GM21423 (cell line): ENCODE data around the gene MAP4.
A peak's percentile ranks its signal among the peaks of the same experiment; 100 is the strongest.
"Not testable (repeated sequence)": the region's sequence is repeated elsewhere in the genome, so short reads cannot be mapped to it uniquely, and the experiment has no call there.

Experiments
- ATAC-seq: cut with Tn5 transposase; IDR thresholded peaks from one replicate; pipeline ENCODE4 v1.9.1; 2021; ENCODE audit warnings: mild to moderate bottlenecking, moderate library complexity; ENCODE audit not compliant: unreplicated experiment

Gene MAP4

DNA sequence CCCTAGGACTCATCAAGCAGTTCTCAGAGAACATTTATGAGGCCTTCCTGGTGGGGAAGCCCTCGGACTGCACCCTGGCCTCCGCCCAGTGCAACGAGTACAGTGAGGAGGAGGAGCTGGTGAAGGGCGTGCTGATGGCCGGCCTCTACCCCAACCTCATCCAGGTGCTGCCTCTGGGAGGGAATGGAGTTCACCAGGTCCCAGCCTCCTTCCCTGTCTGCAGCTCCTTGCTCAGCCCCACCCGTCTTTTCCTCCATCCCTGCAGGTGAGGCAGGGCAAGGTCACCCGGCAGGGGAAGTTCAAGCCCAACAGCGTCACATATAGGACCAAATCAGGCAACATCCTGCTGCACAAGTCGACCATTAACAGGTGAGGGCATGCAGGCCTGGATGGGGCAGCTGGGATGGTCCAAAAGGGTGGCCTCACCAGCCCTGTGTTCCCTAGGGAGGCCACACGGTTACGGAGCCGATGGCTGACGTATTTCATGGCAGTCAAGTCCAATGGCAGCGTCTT, 167.0 kb downstream of the MAP4 start:
- ATAC-seq = no peak

GRCh38 chr3:47848599-47849117, 167.6 kb downstream of the MAP4 start:
- no peak for ATAC-seq

DNA sequence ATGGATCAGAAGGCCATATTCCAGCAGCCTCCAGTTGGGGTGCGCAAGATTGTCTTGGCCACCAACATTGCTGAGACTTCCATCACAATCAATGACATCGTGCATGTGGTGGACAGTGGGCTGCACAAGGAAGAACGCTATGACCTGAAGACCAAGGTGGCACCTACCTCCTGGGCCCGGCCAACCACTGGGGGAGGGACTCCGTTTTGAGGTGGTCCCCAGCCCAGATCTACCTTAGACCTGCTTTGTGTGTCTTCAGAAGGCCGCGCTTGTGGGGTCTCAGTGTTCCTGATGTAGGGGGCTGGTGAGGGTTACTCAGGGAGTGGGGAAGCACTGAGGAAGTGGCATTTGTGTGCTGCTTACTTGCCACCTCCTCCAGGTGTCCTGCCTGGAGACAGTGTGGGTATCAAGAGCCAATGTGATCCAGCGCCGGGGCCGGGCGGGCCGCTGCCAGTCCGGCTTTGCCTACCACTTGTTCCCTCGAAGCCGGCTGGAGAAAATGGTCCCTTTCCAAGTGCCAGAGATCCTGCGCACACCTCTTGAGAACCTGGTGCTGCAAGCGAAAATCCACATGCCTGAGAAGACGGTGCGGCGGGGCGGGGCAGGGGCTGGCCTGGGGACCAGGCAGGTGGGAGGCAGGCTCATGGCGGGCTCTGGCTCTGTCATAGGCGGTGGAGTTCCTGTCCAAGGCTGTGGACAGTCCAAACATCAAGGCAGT, 168.3 kb downstream of the MAP4 start:
- no peak for ATAC-seq

- no peak for ATAC-seq
Measured at GRCh38 chr3:47847260-47847659, 169.0 kb downstream of the MAP4 start.

GRCh38 chr3:47846880-47847248, 169.4 kb downstream of the MAP4 start:
- no peak for ATAC-seq

GRCh38 chr3:47846186-47846879, 169.9 kb downstream of the MAP4 start:
- ATAC-seq = no peak

GRCh38 chr3:47841786-47842349, 174.3 kb downstream of the MAP4 start:
- ATAC-seq = no peak

GRCh38 chr3:47838503-47838902, 177.7 kb downstream of the MAP4 start:
- no peak for ATAC-seq

DNA sequence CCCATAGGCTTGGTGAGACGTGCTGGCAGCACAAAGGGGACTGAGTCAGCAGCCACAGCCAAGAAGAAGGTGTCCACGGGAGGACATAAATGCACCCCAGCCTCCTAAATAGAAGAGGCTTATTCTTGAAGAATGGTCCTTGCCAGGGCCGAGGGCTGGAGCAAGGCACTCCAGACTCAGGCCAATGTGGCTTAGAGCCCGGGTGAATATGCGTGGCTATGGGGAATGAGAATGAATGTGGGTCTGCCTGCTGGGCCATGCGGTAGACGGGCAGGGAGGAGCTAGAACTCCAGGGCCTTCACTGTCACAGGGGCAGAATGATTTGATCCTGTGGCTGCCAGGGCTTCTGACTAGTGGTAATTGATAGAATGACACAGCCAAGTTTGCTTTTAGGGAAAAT, 179.2 kb downstream of the MAP4 start:
- ATAC-seq = no peak

DNA sequence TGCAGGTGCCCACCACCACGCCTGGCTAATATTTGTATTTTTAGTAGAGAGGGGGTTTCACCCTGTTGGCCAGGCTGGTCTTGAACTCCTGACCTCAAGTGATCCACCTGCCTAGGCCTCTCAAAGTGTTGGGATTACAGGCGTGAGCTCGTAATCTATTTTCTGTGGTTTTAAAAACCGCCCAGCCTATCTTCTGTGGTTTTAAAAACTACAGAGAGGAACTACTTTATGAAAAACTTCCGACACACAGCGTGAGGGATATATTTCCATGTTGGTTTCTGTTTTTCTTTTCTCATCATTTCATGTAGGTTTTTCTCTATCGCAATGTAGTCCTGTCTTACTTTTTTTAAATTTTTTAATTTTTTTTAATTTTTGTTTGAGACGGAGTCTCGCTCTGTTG, 186.7 kb downstream of the MAP4 start:
- not testable (repeated sequence) for ATAC-seq

DNA sequence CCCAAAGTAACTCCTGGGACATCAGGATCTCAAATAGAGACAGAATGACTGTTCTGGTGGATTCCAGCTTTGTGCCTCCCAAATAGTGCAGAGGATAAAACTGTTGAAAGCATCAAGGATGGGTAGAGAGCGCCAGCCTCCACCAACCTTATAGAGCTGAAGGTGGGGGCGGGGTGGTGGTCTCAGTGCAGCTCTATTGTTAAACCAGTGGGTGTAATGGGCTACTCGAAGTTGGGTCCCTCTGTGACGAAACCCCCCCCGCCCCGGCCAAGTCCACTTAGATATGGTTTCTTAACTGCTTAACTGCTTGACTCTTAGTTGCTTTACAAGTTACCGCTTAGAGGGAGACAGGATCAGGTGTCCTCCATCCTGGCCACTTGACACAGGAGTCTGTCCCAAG, 190.6 kb downstream of the MAP4 start:
- no peak for ATAC-seq

DNA sequence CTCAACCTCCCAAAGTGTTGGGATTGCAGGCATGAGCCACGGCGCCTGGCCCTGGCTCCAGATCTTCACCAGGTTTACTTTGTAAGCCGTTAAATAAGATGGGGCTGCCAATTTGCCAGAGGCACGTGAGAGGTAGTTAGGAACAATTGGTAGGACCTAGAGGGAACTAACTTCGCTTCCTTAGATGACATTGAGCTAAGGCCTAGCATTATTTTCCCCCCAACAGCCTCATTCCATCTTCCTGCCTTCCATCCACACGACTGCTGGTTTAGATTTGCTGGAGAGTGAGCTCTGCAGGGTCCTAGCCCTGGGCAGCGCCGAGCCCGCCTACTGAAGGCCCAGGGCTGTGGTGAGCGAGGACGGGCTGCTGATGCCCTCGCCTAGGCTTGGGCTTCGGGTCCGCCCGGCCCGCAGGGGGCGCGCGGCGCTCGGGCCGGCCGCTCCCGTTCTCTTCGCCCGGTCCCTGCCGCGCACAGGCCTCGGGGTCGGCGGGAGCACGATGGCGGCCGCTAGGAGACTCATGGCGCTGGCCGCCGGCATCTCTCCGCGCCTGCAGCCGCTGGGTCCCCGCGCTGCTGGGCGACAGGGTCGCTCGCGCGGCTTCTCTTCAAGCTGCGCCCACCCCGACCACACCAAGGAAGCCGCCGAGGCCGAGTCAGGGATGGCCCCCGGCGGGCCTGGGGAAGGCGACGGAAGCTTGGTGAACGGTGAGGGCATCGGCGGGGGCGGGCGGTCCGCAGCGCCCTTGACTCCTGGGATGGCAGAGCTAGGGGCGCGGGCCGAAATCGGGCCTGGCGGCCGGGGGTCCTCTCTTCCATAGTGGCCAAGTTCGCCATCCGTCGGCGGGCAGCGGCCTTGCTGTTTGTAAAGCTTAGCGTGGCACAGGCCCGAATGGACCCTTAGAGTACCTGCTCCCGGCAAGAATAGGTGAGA, 191.4 kb downstream of the MAP4 start:
- ATAC-seq = peak; percentile 93

DNA sequence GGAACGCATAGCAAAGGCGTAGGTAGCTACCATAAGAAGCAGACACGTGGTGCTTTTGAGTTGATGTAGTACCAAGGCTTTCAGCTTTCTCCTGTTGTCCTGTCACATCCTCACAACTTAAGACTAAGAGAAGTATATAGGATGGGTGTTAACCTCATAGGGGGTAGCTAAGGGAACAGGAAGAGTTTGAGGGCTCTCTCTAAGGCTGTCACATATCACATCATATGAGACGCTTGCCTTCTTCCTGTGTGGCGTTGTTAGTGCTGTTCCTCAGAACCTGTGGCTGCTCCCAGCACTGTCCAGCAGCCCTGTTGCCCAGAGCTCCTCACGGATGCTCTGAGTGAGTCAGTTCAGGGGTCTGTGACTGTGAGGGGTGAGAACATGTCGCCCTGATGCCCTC, 198.6 kb downstream of the MAP4 start:
- no peak for ATAC-seq

DNA sequence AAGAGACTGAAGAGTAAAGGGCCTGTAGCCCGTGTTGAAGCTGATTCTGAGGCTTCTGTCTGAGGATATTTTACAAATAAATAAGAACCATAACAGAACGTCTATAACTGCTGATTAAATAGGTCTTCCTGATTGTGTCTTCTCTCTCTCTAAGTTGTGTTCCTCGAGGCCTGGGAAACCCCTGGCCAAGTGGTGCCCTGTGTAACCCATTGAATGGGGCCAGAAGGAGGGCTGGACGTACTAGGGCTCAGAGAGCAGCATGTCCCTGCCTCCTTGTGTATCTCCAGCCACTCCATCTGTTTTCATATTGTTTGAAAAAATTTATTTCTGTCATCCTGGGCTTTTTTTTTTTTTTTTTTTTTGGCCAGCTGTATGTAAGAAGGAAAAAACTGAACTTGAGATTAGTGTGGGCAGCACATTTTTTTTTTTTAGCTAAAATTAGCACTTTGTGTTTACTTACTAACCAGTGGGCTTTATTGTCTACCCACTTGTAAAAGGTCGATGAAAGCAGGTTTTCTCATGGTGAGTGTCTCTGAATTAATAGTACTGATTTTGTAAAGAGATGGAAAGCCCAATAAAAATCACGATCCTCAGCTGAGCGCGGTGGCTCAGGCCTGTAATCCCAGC, 202.6 kb downstream of the MAP4 start:
- ATAC-seq = no peak

- no peak for ATAC-seq
Measured at GRCh38 chr3:47804577-47804976, 211.6 kb downstream of the MAP4 start.

DNA sequence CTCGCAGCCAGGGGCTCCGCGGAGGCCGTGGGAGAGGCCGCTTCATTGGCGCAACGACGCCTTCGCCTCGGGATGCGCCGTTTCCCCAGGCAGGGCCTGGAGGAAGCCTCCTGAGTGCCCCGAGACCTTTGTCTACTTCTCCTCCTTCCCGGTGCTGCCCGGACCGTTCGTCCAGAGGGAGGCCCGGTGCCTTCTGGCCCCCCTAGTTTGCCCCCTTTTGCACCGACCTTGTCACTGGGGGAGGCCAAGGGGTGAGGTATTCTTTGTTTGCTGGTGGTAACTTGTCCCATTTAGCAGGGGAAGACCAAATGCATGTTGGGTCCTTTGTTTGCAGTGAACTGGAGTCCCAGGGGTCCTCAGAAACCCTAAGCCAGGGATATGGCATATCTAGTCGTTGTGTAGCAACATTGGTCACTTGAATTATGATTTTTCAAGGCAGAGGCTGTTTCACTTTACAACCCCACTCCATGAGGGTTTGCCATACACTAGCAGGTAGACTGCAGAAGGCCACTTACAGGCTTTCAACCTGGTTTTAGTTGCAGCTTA, 212.7 kb downstream of the MAP4 start:
- no peak for ATAC-seq

- peak; percentile 80 for ATAC-seq
Measured at GRCh38 chr3:47802734-47803479, 213.3 kb downstream of the MAP4 start, which contains the start of gene DHX30. Gene DHX30 (plus strand): TSS chr3:47803138. CDS start chr3:47810684, 7,546 bp downstream.
